Measurements from ENCODE around the gene FAAP100. TPM values are rescaled to one million over a fixed set of nuclear protein-coding genes. Genes with fewer than 3 reads are reported as not detected.

The FAAP100 gene
- total RNA-seq, 1 experiment from 2014 or later = 34.0 TPM

DNA sequence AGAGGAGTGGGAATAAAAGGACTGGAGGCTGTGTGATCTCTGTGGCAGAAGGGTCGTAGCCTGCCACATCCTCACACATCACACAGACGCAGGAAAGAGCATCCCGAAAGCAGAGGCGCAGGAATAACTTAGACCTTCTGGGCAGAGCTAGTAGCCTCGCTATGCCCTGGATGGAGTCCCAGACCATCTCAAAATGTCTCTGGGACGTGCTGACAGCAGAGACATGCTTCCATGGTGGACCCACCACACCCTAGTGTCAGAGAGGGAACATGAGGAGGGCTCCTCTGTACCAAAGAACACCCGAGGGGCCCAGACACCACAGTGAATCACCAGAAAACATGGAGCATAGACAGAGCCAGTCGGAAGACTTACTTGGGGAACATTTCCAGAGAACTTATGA lies 29.6 kb upstream of the FAAP100 start:
- no peak overlapping the region for H3K4me3 ChIP-seq
- no peaks in the 10 kb centered on the region for H3K79me2 ChIP-seq (ENCODE audit: low read depth)
- peaks cover 32% of the 10 kb centered on the region for H3F3A ChIP-seq (ENCODE audit: insufficient read depth, low read depth)
- no peak overlapping the region for H3K27ac ChIP-seq
- TF ChIP-seq EZH2 (IDR thresholded peaks at IDR 0.05; ENCODE audit: low read depth) = no peak
- TF ChIP-seq, protein P1, sequence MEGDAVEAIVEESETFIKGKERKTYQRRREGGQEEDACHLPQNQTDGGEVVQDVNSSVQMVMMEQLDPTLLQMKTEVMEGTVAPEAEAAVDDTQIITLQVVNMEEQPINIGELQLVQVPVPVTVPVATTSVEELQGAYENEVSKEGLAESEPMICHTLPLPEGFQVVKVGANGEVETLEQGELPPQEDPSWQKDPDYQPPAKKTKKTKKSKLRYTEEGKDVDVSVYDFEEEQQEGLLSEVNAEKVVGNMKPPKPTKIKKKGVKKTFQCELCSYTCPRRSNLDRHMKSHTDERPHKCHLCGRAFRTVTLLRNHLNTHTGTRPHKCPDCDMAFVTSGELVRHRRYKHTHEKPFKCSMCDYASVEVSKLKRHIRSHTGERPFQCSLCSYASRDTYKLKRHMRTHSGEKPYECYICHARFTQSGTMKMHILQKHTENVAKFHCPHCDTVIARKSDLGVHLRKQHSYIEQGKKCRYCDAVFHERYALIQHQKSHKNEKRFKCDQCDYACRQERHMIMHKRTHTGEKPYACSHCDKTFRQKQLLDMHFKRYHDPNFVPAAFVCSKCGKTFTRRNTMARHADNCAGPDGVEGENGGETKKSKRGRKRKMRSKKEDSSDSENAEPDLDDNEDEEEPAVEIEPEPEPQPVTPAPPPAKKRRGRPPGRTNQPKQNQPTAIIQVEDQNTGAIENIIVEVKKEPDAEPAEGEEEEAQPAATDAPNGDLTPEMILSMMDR (conservative IDR thresholded peaks at IDR 0.05) = no peak
- no peaks in the 10 kb centered on the region for H3K9me3 ChIP-seq (ENCODE audit: insufficient read depth, low read depth)
- POLR2A ChIA-PET (ENCODE audit: unreplicated experiment) = interaction anchor here (0.6 kb wide), 1 partner anchor 16 kb away, joined by 10 read pairs; no protein-coding TSS in a partner anchor
- H3K9me2 ChIP-seq (ENCODE audit: insufficient read depth) = no peaks in the 10 kb centered on the region
- CTCF ChIA-PET = no interaction called here
- H3K4me1 ChIP-seq (replicated peaks; ENCODE audit: insufficient read depth) = peaks cover 22% of the 10 kb centered on the region
- no peaks in the 10 kb centered on the region for H3K36me3 ChIP-seq (ENCODE audit: low read depth)
- no peaks in the 10 kb centered on the region for H3K27me3 ChIP-seq (ENCODE audit: insufficient read depth, low read depth)
- H2AFZ ChIP-seq = no peak overlapping the region
- BruUV-seq (replicated peaks) = no TSS peak
- intact Hi-C loops (cut with micrococcal nuclease; ENCODE audit: unreplicated experiment) = no loop called here
- no peak overlapping the region for H3K4me2 ChIP-seq
- DNase-seq = no peak
- no peaks in the 10 kb centered on the region; the same call in none of the 2 replicates for H4K20me1 ChIP-seq (ENCODE audit: insufficient read depth)

DNA sequence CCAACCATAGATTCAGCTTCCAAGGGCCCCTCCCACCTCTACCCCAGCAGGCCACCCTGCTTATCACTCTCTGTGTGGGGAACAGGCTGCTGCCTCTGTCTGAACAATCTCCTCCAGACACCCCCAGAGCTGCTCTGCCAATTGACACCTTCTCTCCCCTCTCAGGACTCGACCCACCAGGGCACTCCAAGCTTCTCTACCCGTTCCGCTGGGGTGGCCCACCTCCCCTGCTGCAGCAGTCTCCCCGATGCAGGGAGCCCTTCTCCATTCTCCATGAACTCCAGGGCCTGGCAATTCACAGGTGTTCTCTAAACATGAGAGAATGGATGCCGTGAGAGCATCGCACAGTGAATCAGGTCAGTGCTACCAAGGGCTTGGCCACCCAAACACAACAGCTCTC lies 28.3 kb upstream of the FAAP100 start:
- H3K79me2 ChIP-seq (ENCODE audit: low read depth) = peaks cover 9% of the 10 kb centered on the region; the same call in 1 of the 2 replicates
- peaks cover 33% of the 10 kb centered on the region for H3K4me1 ChIP-seq (replicated peaks; ENCODE audit: insufficient read depth)
- CTCF ChIA-PET = no interaction called here
- H3F3A ChIP-seq (ENCODE audit: insufficient read depth, low read depth) = peaks cover 38% of the 10 kb centered on the region
- H3K9me3 ChIP-seq (ENCODE audit: insufficient read depth, low read depth) = no peaks in the 10 kb centered on the region
- intact Hi-C loops (cut with micrococcal nuclease; ENCODE audit: unreplicated experiment) = no loop called here
- no peaks in the 10 kb centered on the region for H3K27me3 ChIP-seq (ENCODE audit: insufficient read depth, low read depth)
- H3K4me2 ChIP-seq = no peak overlapping the region
- H3K36me3 ChIP-seq (ENCODE audit: low read depth) = no peaks in the 10 kb centered on the region
- POLR2A ChIA-PET (ENCODE audit: unreplicated experiment) = no interaction called here
- H3K27ac ChIP-seq = no peak overlapping the region
- H4K20me1 ChIP-seq (ENCODE audit: insufficient read depth) = peaks cover 10% of the 10 kb centered on the region
- no peak overlapping the region for H3K4me3 ChIP-seq
- no peak overlapping the region for H2AFZ ChIP-seq
- TF ChIP-seq, protein P1 (conservative IDR thresholded peaks at IDR 0.05) = no peak
- no peak for TF ChIP-seq EZH2 (IDR thresholded peaks at IDR 0.05; ENCODE audit: low read depth)
- H3K9me2 ChIP-seq (ENCODE audit: insufficient read depth) = no peaks in the 10 kb centered on the region
- no peak for DNase-seq
- no TSS peak for BruUV-seq (replicated peaks)

DNA sequence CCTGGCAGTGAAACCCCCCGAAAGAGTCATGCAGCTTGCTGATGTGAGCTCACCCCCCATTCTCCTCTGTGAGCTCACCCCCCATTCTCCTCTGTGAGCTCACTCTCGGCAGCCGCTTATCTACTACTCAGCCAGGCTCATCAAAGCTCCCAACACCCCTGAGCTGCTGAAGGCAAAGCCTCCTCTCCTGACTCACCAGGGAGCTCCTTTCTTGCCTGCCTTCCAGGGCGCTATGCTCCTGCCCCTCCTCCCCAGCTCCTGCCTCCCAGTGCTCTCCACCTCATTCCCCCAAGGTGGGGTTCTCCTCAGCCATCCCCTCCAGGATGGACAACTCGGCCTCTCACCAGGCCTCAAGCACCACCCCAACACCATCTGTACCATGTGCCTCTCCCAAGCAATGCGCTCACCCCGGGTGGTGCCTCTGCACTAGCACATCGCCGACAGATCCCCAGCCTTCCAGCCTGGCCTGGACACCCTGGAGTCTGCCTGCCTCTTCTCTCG lies 27.7 kb upstream of the FAAP100 start:
- intact Hi-C loops (cut with micrococcal nuclease; ENCODE audit: unreplicated experiment) = no loop called here
- peaks cover 13% of the 10 kb centered on the region; the same call in 1 of the 2 replicates for H3K79me2 ChIP-seq (ENCODE audit: low read depth)
- peaks cover 38% of the 10 kb centered on the region for H3F3A ChIP-seq (ENCODE audit: insufficient read depth, low read depth)
- TF ChIP-seq, protein P1 (conservative IDR thresholded peaks at IDR 0.05) = no peak
- no peak for TF ChIP-seq EZH2 (IDR thresholded peaks at IDR 0.05; ENCODE audit: low read depth)
- H3K27me3 ChIP-seq (ENCODE audit: insufficient read depth, low read depth) = no peaks in the 10 kb centered on the region
- POLR2A ChIA-PET (ENCODE audit: unreplicated experiment) = interaction anchor here (0.6 kb wide), 2 partner anchors 12 to 14 kb away, joined by 3 to 5 read pairs; no protein-coding TSS in a partner anchor
- no TSS peak for BruUV-seq (replicated peaks)
- H2AFZ ChIP-seq = no peak overlapping the region
- no peaks in the 10 kb centered on the region for H3K36me3 ChIP-seq (ENCODE audit: low read depth)
- H3K4me1 ChIP-seq (replicated peaks; ENCODE audit: insufficient read depth) = peaks cover 33% of the 10 kb centered on the region
- no peak overlapping the region for H3K4me2 ChIP-seq
- no peak overlapping the region for H3K4me3 ChIP-seq
- CTCF ChIA-PET = interaction anchor here (0.9 kb wide), 1 partner anchor 13 kb away, joined by 3 read pairs; no protein-coding TSS in a partner anchor
- H3K27ac ChIP-seq = no peak overlapping the region
- peaks cover 14% of the 10 kb centered on the region for H4K20me1 ChIP-seq (ENCODE audit: insufficient read depth)
- H3K9me3 ChIP-seq (ENCODE audit: insufficient read depth, low read depth) = no peaks in the 10 kb centered on the region
- no peaks in the 10 kb centered on the region for H3K9me2 ChIP-seq (ENCODE audit: insufficient read depth)
- no peak for DNase-seq
